CD4-positive, alpha-beta T cell treated with Interleukin-17A for 1 hour (primary cell): Measurements from ENCODE around the gene RXRG.

Experiments used
- DNase-seq: peaks from one replicate; pipeline ENCODE4 v3.0.0-alpha.2; 2020

Gene RXRG

GRCh38 chr1:165407398-165407797, 37.5 kb downstream of the RXRG start:
- no peak for DNase-seq

- DNase-seq = peak; percentile 41
Measured at GRCh38 chr1:165403835-165404482, 41.0 kb downstream of the RXRG start.

DNA sequence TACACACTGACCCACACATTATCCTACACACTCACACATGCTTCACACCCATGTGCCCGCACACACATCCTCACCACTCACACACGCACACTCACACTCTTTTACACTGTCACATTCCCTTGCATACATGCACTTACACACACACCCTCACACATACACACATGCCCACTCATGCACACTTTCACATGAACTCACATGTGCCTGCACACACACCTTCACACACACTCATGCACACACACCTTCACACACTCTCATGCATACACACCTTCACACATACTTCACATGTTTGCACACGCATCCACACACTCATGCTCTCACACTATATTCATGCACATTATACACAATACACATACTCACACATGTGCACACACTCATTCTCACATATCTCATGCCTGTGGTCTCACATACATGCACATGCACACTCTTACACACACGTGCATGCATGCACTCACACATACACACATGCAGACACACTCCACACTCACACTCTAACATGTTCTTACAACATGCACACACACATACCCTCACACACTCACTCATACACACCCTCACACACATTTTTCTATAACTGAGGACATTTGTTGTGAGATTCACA, 42.3 kb downstream of the RXRG start:
- DNase-seq = no peak

DNA sequence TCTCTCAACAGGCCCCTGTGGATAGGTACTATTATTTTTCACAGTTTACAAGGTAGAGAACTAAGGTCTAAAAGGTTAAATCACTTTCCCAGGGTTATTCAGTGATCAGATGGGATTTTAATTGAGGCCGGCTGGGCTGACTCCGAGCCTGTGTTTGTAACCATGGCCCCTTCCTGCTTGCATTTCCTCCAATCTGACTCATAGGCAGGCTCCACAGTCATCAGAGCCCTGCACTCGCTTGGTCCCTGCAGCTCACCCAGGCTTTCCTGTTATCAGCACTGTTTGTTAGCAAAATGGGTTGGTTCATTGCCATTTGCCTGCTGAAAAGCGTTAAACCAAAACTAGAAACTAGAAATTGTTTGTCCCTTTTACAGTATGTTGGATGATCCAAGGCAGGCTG, 47.0 kb downstream of the RXRG start:
- no peak for DNase-seq

GRCh38 chr1:165395901-165396300, 49.0 kb downstream of the RXRG start:
- DNase-seq = no peak

DNA sequence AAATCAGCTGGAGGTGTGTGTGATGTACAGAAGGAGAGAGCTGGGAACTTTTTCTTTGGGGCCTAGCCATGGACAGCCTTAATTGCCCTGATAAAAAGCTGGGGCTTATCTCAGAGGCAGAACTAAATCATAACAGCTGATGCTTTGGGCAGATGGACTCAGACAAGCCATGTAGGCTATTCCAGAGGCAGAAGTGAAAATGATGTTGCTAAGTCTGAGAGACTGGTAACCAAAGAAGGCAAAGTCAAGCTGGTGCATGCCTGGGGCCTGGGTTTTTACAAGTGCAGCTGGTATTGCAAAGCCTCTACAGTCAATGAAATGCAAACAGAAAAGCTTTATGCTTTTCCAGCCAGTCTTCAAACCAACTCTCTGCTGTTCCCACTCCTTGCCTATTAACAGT, 49.4 kb downstream of the RXRG start:
- no peak for DNase-seq

DNA sequence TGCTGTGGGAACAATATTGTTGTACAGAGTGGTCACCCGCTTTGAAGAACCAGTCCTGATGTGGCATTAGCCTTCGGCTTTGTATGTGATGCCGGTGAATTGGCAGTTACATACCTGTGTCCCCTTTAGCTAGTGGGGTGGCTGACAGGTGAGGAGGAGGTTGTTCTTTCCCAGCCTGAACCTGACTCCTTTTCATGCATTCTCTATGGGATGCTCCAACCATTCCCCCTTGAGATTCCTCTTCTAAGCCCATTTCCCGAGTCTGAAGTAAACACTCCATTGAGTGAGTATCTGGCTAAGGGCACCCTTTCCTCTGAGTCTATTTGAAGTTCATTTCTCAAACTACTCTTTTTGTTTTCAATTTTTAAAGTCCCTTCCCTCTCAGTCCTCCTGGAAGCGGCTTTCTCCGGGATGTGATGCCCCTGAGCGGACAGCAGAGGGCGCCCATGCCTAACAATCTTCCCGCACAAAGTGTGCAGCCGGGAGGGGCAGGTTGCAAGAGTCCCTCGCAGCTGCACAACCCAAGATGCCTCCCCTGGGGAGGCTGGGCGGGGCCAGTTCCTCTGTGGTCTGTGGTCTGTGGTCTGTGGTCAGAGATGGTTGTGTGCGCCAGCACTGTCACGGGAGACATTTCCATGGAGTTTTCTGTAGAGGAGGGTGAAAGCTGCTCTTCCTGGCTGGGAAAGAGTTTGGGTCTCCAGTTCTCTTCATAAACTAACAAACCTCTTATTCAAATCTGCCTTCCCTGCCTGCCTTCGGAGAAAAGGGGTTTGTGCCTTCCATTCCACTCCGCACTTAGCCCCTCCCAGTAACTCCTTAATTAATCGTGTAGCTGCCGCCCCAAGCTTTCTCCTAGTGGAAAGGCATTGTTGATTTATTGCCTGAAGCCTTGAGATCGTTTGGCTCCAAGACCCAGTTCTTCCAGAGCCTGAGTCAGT, 52.0 kb downstream of the RXRG start:
- peak; percentile 95 for DNase-seq

- no peak for DNase-seq
Measured at GRCh38 chr1:165389609-165390008, 55.3 kb downstream of the RXRG start.

GRCh38 chr1:165387961-165388360, 57.0 kb downstream of the RXRG start:
- no peak for DNase-seq

DNA sequence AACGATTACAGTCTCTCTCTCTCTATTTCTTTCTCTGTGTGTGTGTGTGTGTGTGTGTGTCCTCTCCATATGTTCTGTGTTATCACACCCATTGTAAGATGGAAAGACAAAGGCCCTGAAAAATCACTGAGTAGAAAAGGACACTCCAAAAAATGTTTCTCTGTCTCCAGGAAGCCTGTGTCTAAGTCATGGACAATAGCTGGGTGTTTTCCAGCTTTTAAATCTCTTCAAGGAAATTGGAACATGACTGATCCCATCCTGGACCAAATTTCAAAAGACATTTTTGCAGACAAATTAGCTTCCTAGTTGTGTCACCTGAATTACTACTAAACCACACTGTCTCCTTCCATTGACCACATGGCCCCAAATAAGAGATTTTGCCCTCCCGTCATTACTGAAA, 57.4 kb downstream of the RXRG start:
- DNase-seq = no peak

- DNase-seq = no peak
Measured at GRCh38 chr1:165383599-165384405, 61.1 kb downstream of the RXRG start.

GRCh38 chr1:165383067-165383466, 61.9 kb downstream of the RXRG start:
- DNase-seq = no peak

GRCh38 chr1:165381745-165382505, 63.0 kb downstream of the RXRG start:
- no peak for DNase-seq

- no peak for DNase-seq
Measured at GRCh38 chr1:165376811-165377311, 68.1 kb downstream of the RXRG start.

DNA sequence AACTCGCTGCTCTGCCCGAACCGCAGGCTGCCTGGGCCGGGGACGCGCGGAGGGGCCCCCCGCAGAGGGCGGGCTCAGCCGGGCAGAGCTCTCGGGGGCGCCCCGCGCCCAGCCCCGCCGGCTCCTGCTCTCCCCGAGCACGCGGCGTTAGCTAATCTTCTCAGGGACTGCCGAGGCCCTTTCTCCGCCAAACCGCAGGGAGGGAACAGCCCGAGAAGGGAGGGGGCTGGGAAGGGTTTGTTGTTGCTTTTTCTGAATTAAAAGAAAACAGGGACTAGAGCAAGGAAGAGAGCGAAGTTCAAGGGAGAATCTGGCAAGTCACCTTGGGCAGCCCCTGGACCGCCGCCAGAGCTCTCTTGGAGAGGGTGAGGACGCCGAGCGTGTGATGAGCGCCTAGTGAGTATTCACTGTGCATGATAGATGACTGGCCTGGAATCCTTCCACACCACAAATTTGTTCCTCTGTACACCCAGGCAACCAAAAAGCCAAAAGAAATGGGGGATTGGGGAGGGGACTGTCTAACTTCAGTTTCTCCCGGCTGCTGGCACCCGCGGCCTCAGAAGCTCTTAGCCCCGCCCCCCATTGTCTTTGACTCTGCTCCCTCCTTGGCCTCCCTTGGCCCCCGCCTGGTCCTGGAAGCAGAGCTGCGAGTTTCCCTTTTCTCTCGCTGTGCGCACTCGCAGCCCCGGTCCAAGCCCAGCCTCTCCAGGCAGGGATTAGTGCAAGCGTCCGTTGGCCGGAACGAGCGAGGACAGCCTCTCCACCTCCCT, 68.7 kb downstream of the RXRG start:
- DNase-seq = peak; percentile 2

GRCh38 chr1:165375623-165376022, 69.3 kb downstream of the RXRG start:
- DNase-seq = no peak

DNA sequence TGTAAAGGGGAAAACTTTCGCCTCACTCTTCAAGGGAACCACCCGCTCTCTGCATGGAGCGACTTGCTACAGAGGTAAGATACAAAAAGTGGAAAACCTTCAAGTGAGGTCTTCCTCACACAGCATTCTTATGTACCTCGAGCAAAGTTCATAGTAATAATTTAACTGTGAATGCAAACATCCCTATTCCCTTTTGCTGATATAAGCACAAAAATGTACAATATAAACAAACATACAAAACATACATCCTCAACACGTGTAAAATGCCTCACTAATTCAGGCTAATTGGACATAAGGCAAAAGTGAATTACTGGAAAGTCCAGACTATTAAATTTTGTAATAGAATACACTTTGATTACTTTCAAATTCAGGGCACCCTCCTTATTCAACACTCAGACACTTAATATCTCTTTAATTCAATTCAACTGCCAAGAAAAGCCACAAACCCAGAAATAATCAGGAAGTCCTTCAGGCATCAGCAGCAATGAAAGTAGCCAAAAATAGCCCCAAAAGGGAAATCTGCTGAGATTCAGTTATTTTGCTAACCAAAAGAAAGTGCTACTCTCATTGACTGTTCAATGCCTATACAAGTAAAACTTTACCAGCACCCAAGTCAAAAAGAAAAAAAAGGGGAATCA, 73.2 kb downstream of the RXRG start:
- no peak for DNase-seq

- DNase-seq = peak; percentile 51
Measured at GRCh38 chr1:165369255-165369848, 75.6 kb downstream of the RXRG start.

DNA sequence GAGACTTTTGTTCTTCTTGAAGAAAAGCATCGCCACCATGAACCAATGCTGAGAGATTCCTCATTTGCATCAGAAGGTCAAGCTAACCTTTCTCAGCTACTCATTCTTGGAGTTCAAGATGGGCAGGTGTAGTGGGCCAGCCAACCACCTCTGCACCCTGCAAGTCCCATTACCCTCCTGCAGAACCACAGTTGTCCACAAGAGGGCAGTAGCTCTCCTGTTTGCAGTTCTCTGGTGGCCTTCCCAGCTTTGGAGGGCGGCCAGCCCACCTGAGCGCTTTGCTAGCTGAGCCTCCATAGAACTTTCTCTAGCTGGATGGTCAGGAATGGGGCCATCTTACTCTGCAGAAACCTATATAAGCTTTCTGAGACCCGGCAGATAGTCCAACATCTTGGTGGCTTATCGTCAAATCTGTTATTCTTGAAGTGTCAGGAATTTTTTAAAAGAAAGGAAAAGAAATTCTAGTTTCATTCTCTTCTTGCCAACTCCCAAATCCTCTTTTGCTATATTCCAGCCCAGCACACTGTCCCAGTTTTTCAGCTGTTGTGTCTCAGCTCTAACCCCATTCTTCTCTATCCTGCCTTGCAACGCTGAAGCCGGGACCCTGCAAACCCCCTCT, 77.4 kb downstream of the RXRG start:
- peak; percentile 73 for DNase-seq

GRCh38 chr1:165365341-165365740, 79.6 kb downstream of the RXRG start:
- no peak for DNase-seq
